Fibroblast of skin of right quadriceps (primary cell): ENCODE results near the gene HNRNPLL.
A peak's percentile ranks its signal among the peaks of the same experiment; 100 is the strongest.
"Not testable (repeated sequence)": the region's sequence is repeated elsewhere in the genome, so short reads cannot be mapped to it uniquely, and the experiment has no call there.

ENCODE experiments used
- DNase-seq: peaks from one replicate; pipeline ENCODE4 v3.0.0-alpha.2; 2013

HNRNPLL gene

DNA sequence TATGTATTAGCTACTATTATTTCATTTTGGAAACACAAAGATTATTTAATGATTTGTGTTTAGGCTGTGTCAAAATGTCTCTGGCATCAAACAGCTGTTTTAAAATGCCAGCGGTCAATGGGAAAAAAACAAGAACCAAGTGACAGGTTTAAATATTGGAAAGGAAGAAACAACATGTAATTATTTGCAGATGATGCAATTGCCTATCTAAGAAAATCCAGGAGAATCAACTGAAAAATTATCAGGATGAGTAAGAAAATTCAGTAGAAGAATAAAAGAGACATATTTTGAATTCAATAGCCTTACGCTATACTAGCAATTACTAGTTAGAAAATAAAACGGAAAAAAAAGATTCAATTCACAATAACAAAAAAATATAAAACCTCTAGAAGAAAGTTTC, 51.6 kb downstream of the HNRNPLL start:
- no peak for DNase-seq

- no peak for DNase-seq
Measured at GRCh38 chr2:38549851-38550250, 52.9 kb downstream of the HNRNPLL start.

DNA sequence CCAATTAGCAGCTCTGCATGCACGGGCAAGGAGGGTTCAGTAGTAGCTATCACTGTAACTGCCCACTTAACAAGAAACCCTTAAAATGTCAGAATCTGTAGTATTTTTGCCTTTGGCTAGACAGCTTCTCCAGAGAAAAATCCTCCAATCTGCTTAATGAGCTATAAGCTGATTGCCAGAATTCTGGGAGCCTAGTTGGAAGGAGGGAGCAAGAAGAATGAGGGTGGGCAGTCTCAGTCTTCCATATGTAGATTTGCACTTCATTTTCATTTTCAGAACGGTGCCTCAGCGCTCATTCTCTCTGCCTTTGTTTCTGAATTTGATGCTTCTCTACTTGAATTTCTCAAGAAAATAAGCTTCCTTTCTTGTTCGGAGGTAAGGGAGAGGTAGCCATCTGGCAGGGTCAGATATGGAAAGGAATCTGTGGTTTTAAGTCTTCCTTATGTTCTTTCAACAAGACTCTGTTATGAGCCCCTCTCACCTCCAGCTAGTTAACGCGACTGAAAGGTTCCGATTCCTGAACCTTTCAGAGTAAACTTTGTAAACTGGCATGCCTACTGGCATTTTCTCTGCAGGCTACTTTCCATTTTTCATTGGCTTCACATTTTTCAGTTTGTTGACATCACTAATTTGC, 53.5 kb downstream of the HNRNPLL start:
- no peak for DNase-seq

- DNase-seq: no peak
Measured at GRCh38 chr2:38547791-38548190, 54.9 kb downstream of the HNRNPLL start.

DNA sequence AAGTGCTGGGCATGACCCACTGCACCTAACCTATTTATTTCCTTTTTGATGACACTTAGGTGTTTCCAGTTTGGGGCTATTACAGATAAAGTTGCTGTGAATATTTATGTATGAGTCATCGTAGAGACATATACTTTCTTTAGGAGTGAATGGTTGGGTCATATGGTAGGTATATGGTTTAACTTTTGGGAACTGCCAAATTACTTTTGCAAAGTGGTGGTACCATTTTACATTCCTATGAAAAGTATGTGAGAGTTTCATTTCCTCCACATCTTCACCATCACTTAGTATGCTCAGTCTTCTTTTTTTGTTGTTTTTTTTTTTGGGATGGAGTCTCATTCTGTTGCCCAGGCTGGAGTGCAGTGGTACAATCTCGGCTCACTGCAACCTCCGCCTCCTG, 56.1 kb downstream of the HNRNPLL start:
- DNase-seq: no peak

DNA sequence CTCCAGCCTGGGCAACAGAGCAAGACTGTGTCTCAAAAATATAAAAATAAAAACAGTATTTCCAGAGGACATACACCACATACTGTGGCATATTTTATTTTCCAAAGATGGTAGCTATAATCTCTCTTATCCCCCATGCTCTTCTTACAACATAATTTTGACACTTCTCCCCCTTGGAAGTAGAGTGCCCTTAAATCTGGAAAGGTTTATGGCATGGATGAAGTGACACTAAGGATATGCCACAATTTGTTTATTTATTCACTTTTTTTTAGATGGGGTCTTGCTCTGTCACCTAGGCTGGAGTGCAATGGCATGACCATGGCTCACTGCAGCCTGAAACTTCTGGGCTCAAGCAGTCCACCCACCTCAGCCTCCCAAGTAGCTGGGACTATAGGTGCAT, 56.7 kb downstream of the HNRNPLL start:
- no peak for DNase-seq

DNA sequence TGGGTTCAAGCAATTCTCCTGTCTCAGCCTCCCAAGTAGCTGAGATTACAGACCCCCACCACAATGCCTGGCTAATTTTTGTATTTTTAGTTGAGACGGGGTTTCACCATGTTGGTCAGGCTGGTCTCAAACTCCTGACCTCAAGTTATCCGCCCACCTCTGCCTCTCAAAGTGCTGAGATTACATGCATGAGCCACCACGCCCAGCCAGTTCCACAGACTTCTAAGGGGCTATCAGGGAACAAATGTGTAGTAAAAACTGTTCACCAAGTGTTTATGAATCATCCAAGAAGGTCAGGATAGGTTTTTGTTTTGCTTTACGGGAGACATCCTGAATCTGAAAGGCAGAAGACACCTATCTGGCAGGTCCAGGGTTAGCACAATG, 60.5 kb downstream of the HNRNPLL start:
- DNase-seq: not testable (repeated sequence)

GRCh38 chr2:38540580-38541286, 62.0 kb downstream of the HNRNPLL start:
- no peak for DNase-seq

DNA sequence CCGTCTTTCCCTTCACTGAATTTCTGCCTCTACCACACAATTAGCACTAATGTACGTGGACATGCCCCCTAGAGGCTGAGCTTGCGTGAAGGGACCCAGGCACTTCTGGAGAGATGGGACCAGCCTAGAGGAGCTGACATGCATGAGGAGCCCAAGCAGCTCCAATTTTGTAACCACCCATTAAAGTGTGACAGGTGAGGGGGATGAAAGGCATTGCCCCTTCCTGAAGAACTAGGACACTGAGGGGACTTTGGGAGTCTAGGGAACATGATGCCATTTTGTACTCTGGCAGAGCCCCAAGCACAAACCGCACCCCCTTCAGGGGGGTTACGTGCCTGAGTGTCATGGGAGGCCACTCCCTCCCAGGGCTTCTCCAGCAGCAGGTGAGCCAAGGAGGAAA, 63.6 kb downstream of the HNRNPLL start:
- no peak for DNase-seq

GRCh38 chr2:38537937-38538525, 64.7 kb downstream of the HNRNPLL start:
- no peak for DNase-seq

GRCh38 chr2:38537296-38537695, 65.4 kb downstream of the HNRNPLL start:
- not testable (repeated sequence) for DNase-seq

GRCh38 chr2:38535744-38536506, 66.8 kb downstream of the HNRNPLL start:
- peak; percentile 63 for DNase-seq

DNA sequence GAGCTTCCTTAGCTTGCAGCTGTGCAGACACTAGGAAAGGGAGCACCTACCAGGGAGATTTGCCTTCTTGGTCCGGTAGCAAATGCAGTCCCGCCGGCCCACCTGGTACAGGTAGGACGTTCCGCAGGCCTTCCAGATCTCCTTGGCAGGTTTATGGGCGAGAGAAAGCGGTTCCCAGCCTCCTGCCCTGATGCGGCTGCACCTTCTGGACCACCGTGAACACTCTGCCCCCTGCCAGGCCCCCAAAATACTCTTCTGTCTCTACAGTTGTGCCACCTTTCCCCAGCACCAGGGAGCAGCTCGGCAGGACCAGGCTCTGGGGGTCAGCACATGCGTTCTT, 67.4 kb downstream of the HNRNPLL start:
- no peak for DNase-seq

DNA sequence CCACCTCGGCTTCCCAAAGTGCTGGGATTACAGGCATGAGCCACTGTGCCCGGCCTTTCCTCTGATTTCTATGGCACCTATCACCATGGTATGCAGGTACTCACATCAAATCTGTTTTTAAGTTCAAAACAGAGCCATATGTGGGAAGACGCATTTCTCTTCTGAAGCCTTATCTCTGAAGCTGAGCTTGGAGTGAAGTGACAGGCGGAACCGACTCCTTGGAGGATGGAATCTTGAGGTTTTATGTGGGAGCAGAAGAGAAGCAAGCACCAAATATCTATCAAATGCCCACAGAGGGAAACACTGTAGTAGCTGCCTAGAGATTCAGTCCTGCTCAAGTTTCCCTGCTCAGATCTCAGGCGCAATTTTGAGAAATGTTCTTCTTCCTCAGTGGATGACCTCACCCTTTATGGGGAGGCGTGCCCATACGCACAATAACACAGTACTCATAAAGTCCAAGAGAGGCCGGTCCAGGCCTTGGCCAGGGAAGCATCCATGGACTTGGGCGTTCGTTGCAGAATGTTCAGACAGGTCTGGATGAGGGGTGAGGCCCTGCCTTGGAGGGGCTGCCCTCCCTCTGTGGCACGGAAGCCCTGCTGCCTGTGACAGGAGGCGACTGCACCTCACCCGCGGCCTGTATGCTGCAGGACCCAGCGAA, 67.9 kb downstream of the HNRNPLL start:
- DNase-seq: no peak

DNA sequence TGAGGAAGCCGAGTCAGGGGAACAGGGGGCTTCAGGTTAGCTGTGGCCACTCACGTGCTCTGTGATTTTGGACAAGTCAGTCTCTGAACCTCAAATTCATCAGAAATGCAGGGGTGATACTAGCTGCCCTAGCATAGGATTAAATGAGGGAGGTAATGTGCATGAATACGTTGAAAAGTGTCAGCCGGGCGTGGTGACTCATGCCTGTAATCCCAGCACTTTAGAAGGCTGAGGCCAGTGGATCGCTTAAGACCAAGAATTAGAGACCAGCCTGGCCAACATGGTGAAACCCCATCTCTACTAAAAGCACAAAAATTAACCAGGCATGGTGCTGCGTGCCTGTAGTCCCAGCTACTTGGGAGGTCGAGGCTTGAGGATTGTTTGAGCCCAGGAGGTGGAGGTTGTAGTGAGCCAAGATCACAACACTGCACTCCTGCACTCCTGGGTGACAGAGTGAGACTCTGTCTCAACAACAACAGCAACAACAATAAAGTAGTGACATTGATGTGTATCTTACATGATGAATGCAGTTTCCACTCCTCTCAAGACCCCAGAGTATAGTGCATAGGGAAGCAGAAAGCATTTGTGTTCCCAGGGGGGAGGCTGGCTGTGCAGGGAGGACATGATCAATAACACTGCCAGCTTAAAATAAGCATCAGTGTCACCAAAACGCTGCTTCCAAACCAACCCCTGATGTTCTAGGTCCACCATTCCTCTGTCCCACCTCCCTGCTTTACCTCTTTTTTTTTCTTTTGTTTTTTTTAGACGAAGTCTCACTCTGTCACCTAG, 68.8 kb downstream of the HNRNPLL start:
- no peak for DNase-seq

DNA sequence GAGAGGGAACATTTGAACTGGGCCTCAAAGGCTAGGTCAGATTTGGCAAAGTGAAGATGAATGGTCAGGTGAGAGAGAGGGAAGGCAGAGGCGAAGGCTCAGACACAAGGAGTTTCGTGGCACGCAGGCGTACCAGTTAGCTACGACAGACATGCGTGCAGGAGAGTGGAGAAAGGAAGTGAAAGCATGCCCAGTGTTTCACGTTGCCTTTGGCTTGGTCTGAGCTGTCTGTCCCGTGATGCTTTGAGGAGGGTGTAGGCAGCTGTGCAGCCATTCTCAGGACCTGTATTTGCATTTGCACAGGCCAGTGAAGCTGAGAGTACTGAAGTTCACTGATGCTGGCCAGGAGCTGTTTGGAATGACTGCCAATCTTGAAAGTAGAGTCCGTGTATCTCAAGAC, 69.5 kb downstream of the HNRNPLL start:
- no peak for DNase-seq

GRCh38 chr2:38532366-38532765, 70.4 kb downstream of the HNRNPLL start:
- DNase-seq: no peak

DNA sequence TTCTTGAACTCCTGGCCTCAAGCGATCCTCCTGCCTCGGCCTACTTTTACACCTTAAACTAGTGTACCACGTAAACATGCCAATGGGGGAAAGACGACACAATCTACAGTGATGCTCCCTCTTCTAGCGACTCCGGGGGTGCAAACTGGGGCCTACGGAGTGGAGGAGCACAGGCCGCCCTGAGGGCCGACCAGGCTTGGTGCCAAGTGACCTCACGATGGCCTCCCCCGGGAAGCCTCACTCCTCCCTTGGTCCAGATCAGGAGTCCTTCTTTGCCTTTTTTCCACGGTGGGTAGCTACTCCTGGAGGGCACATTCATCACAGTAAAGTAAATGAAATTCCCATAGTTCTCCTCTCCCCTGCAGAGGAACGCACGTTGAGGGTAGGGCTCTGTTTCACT, 73.5 kb downstream of the HNRNPLL start:
- no peak for DNase-seq

DNA sequence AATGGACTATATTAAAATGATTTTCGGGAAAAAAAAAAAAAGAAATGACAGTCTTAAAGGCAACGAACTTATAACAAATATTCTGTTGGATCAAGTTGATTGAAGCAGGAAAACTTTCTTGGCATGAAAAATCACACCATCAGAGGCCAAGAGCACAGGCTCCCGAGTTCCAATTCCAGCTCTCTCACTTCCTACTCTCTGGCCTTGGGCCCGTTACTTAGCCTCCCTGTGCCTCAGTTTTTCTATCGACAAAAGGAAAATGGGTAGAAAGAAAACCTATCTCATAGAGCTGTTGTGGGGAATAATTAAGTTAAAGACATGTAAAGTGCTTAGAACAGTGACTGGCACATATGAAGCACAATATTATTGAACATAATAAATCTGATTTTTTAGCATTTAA, 74.2 kb downstream of the HNRNPLL start:
- DNase-seq: no peak

DNA sequence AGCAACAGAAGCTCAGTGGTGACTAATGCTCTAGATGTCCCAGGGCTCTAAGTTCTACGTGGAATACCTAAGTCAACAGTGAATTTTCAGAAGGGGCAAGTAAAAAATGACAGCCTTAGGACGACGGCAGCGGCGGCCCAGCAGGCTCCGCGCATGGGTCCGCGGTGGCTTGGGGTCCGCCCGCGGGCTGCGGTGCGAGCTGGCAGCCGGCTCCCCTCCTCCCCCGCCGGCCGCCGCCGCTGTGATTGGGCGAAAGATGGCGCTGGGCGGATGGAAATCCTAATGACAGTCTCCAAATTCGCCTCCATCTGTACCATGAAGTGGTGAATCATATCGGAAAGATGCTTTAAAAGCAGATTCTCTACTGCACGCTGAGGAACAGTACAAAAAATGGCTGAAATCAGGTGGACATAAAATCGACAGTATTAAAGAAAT, 74.7 kb downstream of the HNRNPLL start:
- peak; percentile 72 for DNase-seq

GRCh38 chr2:38527338-38528007, 75.3 kb downstream of the HNRNPLL start:
- no peak for DNase-seq

DNA sequence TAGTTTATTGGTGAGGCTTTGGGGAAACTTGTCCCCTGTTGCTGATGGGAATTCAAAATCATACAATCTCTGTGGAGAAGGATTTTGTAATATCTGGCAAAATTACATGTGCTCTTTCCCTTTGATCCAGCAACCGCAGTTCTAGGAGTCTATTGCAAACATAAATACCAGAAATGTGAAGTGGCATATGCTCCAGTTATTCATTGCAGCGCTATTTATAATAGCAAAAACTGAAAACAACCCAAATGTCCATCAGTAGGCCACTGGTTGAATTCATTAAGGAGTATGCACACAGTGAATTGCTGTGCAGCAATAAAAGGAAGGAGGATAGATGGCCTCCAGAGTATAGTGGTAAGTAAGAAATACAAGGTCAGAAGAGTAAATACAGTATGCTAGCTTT, 76.5 kb downstream of the HNRNPLL start:
- peak; percentile 79 for DNase-seq
